HCT116 (cell line): ENCODE results near the gene TLE5. TPM values are rescaled to one million over a fixed set of nuclear protein-coding genes. Genes with fewer than 3 reads are reported as not detected.

ENCODE experiments used
- ATAC-seq: fragments of 200-7000 bp; cut with Tn5 transposase; 2 replicates; pipeline ENCODE4 v1.9.1; 2020; ENCODE audit warnings: mild to moderate bottlenecking, moderate library complexity
- BruUV-seq: library from RNA; stranded (reverse); fragments of 400-500 nt; replicated peaks from 2 replicates; lab custom pipeline; 2021; lab: Mats Ljungman, UMichigan
- CTCF ChIA-PET: fragments of 300-600 bp; sonication (Branson Sonifier 250); formaldehyde crosslinking; loops from one replicate; lab custom pipeline; 2021; ENCODE audit warnings: antibody characterized with exemption; lab: Charles Lee
- POLR2A ChIA-PET: fragments of 300-600, 350-600 bp; sonication (Branson Sonifier 250); formaldehyde crosslinking; loops from one replicate; lab custom pipeline; 2021; ENCODE audit warnings: antibody characterized with exemption; lab: Charles Lee
- RAD21 ChIA-PET, 2 experiments: fragments of 300-600 bp; sonication (Branson Sonifier 250); formaldehyde crosslinking; loops; one replicate each; lab custom pipeline; 2023; ENCODE audit warnings: low total read pairs in 2 of 2; ENCODE audit not compliant: uncharacterized antibody in 2 of 2, unreplicated experiment in 2 of 2, low non-redundant PET in 1 of 2; lab: Charles Lee
- DNase-seq: peaks from one replicate; pipeline ENCODE4 v3.0.0-alpha.2; 2010; ENCODE audit warnings: low read depth, low spot score
- H2AFZ ChIP-seq: fragments of 200-600 bp; shearing (Covaris generic), sonication (generic); 2 replicates; pipeline ENCODE4 v1.6.1; 2017; ENCODE audit warnings: low read depth, mixed run types, mixed read lengths, antibody characterized with exemption, low read length; ENCODE audit not compliant: poor library complexity, severe bottlenecking
- H3K27ac ChIP-seq: 2 replicates; pipeline ENCODE4 v1.5.1; 2012; ENCODE audit warnings: low read depth, low read length
- H3K27me3 ChIP-seq: fragments of 200-600 bp; sonication (generic); 2 replicates; pipeline ENCODE4 v1.6.1; 2016; ENCODE audit warnings: mixed run types, low read length, mixed read lengths; ENCODE audit not compliant: insufficient read depth
- H3K36me3 ChIP-seq, 2 experiments: fragments of 200-500 bp in 1 of 2; fragments of 200-600 bp in 1 of 2; sonication (Bioruptor generic) in 1 of 2; sonication (generic) in 1 of 2; 2 replicates each; pipeline versions ENCODE4 v1.5.1 to v1.6.1; 2014 to 2016; ENCODE audit warnings: low read length in 2 of 2, inconsistent platforms in 1 of 2, mixed read lengths in 1 of 2, mixed run types in 1 of 2; ENCODE audit not compliant: insufficient read depth in 2 of 2, control insufficient read depth in 1 of 2
- H3K4me1 ChIP-seq, 2 experiments: fragments of 200-600 bp in 1 of 2; sonication (generic) in 1 of 2; 2 replicates each; pipeline versions ENCODE4 v1.5.1 to v1.6.1; 2012 to 2017; ENCODE audit warnings: low read length in 2 of 2, inconsistent platforms in 1 of 2, mild to moderate bottlenecking in 1 of 2, mixed read lengths in 1 of 2, mixed run types in 1 of 2, moderate library complexity in 1 of 2; ENCODE audit not compliant: insufficient read depth in 2 of 2, control insufficient read depth in 1 of 2
- H3K4me2 ChIP-seq: fragments of 200-600 bp; sonication (generic); 2 replicates; pipeline ENCODE4 v1.6.1; 2017; ENCODE audit warnings: mixed run types, low read length, mixed read lengths
- H3K4me3 ChIP-seq, 2 experiments: fragments of 200-600 bp in 1 of 2; sonication (generic) in 1 of 2; replicated peaks in 1 of 2; 2 replicates each; pipeline ENCODE4 v1.5.1; 2011 to 2016; ENCODE audit warnings: low read length in 2 of 2, control low read depth in 1 of 2, low read depth in 1 of 2, mild to moderate bottlenecking in 1 of 2, mixed read lengths in 1 of 2, mixed run types in 1 of 2
- H3K79me2 ChIP-seq: fragments of 200-600 bp; sonication (generic); 2 replicates; pipeline ENCODE4 v1.6.1; 2017; ENCODE audit warnings: mild to moderate bottlenecking, mixed run types, low read length, moderate library complexity, mixed read lengths; ENCODE audit not compliant: insufficient read depth
- H3K9ac ChIP-seq: fragments of 200-600 bp; sonication (generic); 2 replicates; pipeline ENCODE4 v1.6.1; 2016; ENCODE audit warnings: low read length, mixed read lengths
- H3K9me2 ChIP-seq: fragments of 200-600 bp; sonication (generic), shearing (Covaris generic); 2 replicates; pipeline ENCODE4 v1.6.1; 2017; ENCODE audit warnings: mixed run types, mild to moderate bottlenecking, moderate library complexity; ENCODE audit not compliant: insufficient read depth
- H3K9me3 ChIP-seq, 2 experiments: fragments of 200-500 bp in 1 of 2; fragments of 200-600 bp in 1 of 2; sonication (Bioruptor generic) in 1 of 2; sonication (generic) in 1 of 2; 2 replicates each; pipeline ENCODE4 v1.6.1; 2014 to 2017; ENCODE audit warnings: low read length in 2 of 2, mixed read lengths in 2 of 2, inconsistent platforms in 1 of 2, low read depth in 1 of 2, mild to moderate bottlenecking in 1 of 2, mixed run types in 1 of 2, moderate library complexity in 1 of 2; ENCODE audit not compliant: control insufficient read depth in 1 of 2, insufficient read depth in 1 of 2
- H4K20me1 ChIP-seq: fragments of 200-600 bp; sonication (generic), shearing (Covaris generic); 2 replicates; pipeline ENCODE4 v1.6.1; 2017; ENCODE audit warnings: mixed run types, mild to moderate bottlenecking, moderate library complexity; ENCODE audit not compliant: insufficient read depth
- ATF3 ChIP-seq: IDR thresholded peaks from 2 replicates; pipeline ENCODE4 v1.6.1; 2012
- CEBPB ChIP-seq: IDR thresholded peaks from 2 replicates; pipeline ENCODE4 v1.6.1; 2012; ENCODE audit warnings: low read depth
- CTCF ChIP-seq, 3 experiments: fragments of 200-600 bp in 1 of 3; sonication (generic) in 1 of 3; IDR thresholded peaks in 2 of 3; conservative IDR thresholded peaks in 1 of 3; 2 replicates each; pipeline ENCODE4 v1.5.1; 2012 to 2017; ENCODE audit warnings: low read depth in 2 of 3, low read length in 2 of 3, antibody characterized with exemption in 1 of 3, borderline replicate concordance in 1 of 3, control low read depth in 1 of 3, mild to moderate bottlenecking in 1 of 3, mixed read lengths in 1 of 3, mixed run types in 1 of 3, moderate library complexity in 1 of 3; ENCODE audit not compliant: insufficient read depth in 1 of 3
- EGR1 ChIP-seq: IDR thresholded peaks from 2 replicates; pipeline ENCODE4 v1.6.1; 2012; ENCODE audit warnings: low read depth
- ELF1 ChIP-seq: IDR thresholded peaks from 2 replicates; pipeline ENCODE4 v1.6.1; 2012; ENCODE audit warnings: low read depth, borderline replicate concordance
- EZH2 ChIP-seq: fragments of 200-600 bp; sonication (generic); IDR thresholded peaks from 2 replicates; pipeline ENCODE4 v1.6.1; 2017; ENCODE audit warnings: antibody characterized with exemption, mixed run types
- EZH2phosphoT487 ChIP-seq: fragments of 200-600 bp; IDR thresholded peaks from 2 replicates; pipeline ENCODE4 v1.6.1; 2018; ENCODE audit warnings: antibody characterized with exemption, borderline replicate concordance
- MAX ChIP-seq: IDR thresholded peaks from 2 replicates; pipeline ENCODE4 v1.6.1; 2012
- POLR2A ChIP-seq: IDR thresholded peaks from 2 replicates; pipeline ENCODE4 v1.7.0; 2011; ENCODE audit warnings: borderline replicate concordance; ENCODE audit not compliant: insufficient read depth, insufficient read length; ENCODE audit errors: extremely low read depth
- POLR2AphosphoS5 ChIP-seq: IDR thresholded peaks from 2 replicates; pipeline ENCODE4 v1.6.1; 2011; ENCODE audit warnings: mild to moderate bottlenecking, low read depth, low read length, moderate library complexity
- RAD21 ChIP-seq: IDR thresholded peaks from 2 replicates; pipeline ENCODE4 v1.6.1; 2012; ENCODE audit warnings: low read depth, mild to moderate bottlenecking
- REST ChIP-seq: IDR thresholded peaks from 2 replicates; pipeline ENCODE4 v1.6.1; 2012; ENCODE audit warnings: low read depth
- SIN3A ChIP-seq: IDR thresholded peaks from 2 replicates; pipeline ENCODE4 v1.6.1; 2012; ENCODE audit warnings: low read depth
- SP1 ChIP-seq: IDR thresholded peaks from 2 replicates; pipeline ENCODE4 v1.6.1; 2012; ENCODE audit warnings: low read depth
- SRF ChIP-seq: IDR thresholded peaks from 2 replicates; pipeline ENCODE4 v1.6.1; 2012; ENCODE audit warnings: low read depth
- TCF7L2 ChIP-seq: IDR thresholded peaks from 2 replicates; pipeline ENCODE4 v1.7.0; 2011; ENCODE audit warnings: borderline replicate concordance, inconsistent platforms; ENCODE audit not compliant: insufficient read depth, insufficient read length; ENCODE audit errors: extremely low read depth
- ZNF274 ChIP-seq: fragments of 200-500 bp; sonication (Bioruptor generic); IDR thresholded peaks from 2 replicates; pipeline ENCODE4 v1.6.1; 2014; ENCODE audit warnings: mild to moderate bottlenecking, low read depth, low read length, inconsistent platforms
- intact Hi-C: fragments of 100-400 bp; cut with micrococcal nuclease; formaldehyde crosslinking; loops from 2 replicates; pipeline ENCODE4 v1.10.0; 2022
- total RNA-seq: library from RNA; stranded (reverse); gene quantifications from one replicate; pipeline ENCODE4 v1.2.1, GENCODE V29; 2021; ENCODE audit not compliant: unreplicated experiment

Gene TLE5
- total RNA-seq, 1 experiment from 2014 or later, result 263 TPM

GRCh38 chr19:3082331-3082730, 20.0 kb upstream of the TLE5 start:
- POLR2A ChIA-PET, result no interaction called here
- RAD21 ChIA-PET, result no interaction called here
- Histone ChIP-seq H3K36me3 (no peaks in the 10 kb centered on the region), H3K9me3 (no peaks in the 10 kb centered on the region), H3K4me1 (peaks cover 3 to 13% of the 10 kb centered on the region in 2 experiments; a peak in 3 of 4 replicates), H3K27me3 (no peaks in the 10 kb centered on the region), H3K79me2 (no peaks in the 10 kb centered on the region), H4K20me1 (no peaks in the 10 kb centered on the region), H3K27ac (no peak overlapping the region), H2AFZ (no peak overlapping the region), H3K4me3 (no peak overlapping the region), H3K9me2 (no peaks in the 10 kb centered on the region)
- CTCF ChIA-PET, result no interaction called here
- DNase-seq (no peak), ATAC-seq (no peak)
- BruUV-seq, result no TSS peak
- intact Hi-C loops, result no loop called here
- TF ChIP-seq EZH2phosphoT487 (no peak), ZNF274 (no peak), RAD21 (no peak), REST (no peak), MAX (no peak), SIN3A (no peak), ELF1 (no peak), ATF3 (no peak), POLR2AphosphoS5 (no peak), SP1 (no peak), SRF (no peak), POLR2A (no peak), CTCF (IDR thresholded peaks at IDR 0.05 in 2 of 3, conservative IDR thresholded peaks at IDR 0.05 in 1 of 3; ENCODE audit: borderline replicate concordance in 1 of 3, insufficient read depth in 1 of 3, low read depth in 2 of 3, low read length in 2 of 3) (no peak), EGR1 (no peak), TCF7L2 (no peak), CEBPB (no peak), EZH2 (no peak)
- TF ChIP-seq, all 23 proteins: peak for 0
- H3K9ac ChIP-seq, result no peak overlapping the region
- no peak overlapping the region for H3K4me2 ChIP-seq
